ENCODE results near the gene OTP. TPM values are rescaled to one million over a fixed set of nuclear protein-coding genes. Genes with fewer than 3 reads are reported as not detected.

The OTP gene
- total and polyA plus RNA-seq, 10 of the 15 experiments (the other 5 are each of a cell fraction or from before 2014, with no cell fraction given) = 0.31 to 8.8 (median 2.4) TPM

DNA sequence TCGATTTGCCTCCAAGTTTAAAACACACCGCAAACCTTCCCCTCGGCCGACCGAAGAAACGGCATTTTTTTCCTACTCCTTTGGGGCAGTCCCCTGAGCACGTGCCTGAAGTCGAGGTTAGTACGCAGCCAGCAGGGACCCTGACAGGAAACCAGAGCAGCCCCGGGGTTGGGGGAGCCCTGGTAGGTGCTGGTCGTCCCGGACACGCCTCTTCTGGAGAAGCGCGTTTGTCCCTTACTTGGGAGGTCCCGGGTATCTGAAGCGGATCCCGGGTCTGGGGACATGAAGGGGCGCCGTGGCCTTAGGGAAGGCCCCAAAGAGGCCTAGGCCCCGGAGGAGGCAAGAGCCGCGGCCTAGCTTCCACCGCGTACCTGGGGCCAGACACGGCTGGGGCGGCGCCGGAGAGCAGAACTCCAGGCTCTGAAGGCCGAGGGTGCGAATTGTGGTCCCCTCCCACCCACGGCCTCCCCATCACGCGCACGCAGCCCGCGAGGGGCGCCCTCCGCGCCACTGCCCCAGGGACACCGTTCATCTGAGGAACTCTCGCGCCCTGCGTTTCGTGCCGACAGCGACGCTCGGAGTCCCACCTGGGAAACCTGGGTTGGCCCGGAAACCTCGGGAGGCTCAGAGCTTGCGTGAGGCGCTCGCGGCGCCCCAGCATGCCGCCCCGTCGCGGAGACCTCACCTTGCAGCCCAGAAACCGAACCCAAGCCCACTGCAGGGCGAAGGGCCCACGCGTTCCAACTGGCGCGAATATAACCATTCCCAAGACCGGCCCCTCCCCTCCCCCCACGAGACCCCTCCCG is 10.4 kb downstream of the OTP start (continued):
- TF ChIP-seq NRF1 (conservative IDR thresholded peaks at IDR 0.05; ENCODE audit: low read depth, low read length) = no peak
- no peak for TF ChIP-seq HDAC2 (IDR thresholded peaks at IDR 0.05)
- TF ChIP-seq KAT2A (conservative IDR thresholded peaks at IDR 0.05; ENCODE audit: control insufficient read depth, low read depth, low read length) = no peak
- no peak for TF ChIP-seq YY1 (IDR thresholded peaks at IDR 0.05; ENCODE audit: low read depth, low read length)
- TF ChIP-seq, protein P1, sequence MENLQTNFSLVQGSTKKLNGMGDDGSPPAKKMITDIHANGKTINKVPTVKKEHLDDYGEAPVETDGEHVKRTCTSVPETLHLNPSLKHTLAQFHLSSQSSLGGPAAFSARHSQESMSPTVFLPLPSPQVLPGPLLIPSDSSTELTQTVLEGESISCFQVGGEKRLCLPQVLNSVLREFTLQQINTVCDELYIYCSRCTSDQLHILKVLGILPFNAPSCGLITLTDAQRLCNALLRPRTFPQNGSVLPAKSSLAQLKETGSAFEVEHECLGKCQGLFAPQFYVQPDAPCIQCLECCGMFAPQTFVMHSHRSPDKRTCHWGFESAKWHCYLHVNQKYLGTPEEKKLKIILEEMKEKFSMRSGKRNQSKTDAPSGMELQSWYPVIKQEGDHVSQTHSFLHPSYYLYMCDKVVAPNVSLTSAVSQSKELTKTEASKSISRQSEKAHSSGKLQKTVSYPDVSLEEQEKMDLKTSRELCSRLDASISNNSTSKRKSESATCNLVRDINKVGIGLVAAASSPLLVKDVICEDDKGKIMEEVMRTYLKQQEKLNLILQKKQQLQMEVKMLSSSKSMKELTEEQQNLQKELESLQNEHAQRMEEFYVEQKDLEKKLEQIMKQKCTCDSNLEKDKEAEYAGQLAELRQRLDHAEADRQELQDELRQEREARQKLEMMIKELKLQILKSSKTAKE (IDR thresholded peaks at IDR 0.05; ENCODE audit: low read depth, poor library complexity, severe bottlenecking) = no peak
- TF ChIP-seq, protein P2, sequence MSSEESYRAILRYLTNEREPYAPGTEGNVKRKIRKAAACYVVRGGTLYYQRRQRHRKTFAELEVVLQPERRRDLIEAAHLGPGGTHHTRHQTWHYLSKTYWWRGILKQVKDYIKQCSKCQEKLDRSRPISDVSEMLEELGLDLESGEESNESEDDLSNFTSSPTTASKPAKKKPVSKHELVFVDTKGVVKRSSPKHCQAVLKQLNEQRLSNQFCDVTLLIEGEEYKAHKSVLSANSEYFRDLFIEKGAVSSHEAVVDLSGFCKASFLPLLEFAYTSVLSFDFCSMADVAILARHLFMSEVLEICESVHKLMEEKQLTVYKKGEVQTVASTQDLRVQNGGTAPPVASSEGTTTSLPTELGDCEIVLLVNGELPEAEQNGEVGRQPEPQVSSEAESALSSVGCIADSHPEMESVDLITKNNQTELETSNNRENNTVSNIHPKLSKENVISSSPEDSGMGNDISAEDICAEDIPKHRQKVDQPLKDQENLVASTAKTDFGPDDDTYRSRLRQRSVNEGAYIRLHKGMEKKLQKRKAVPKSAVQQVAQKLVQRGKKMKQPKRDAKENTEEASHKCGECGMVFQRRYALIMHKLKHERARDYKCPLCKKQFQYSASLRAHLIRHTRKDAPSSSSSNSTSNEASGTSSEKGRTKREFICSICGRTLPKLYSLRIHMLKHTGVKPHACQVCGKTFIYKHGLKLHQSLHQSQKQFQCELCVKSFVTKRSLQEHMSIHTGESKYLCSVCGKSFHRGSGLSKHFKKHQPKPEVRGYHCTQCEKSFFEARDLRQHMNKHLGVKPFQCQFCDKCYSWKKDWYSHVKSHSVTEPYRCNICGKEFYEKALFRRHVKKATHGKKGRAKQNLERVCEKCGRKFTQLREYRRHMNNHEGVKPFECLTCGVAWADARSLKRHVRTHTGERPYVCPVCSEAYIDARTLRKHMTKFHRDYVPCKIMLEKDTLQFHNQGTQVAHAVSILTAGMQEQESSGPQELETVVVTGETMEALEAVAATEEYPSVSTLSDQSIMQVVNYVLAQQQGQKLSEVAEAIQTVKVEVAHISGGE (CRISPR knock-in tag; IDR thresholded peaks at IDR 0.05) = no peak
- TF ChIP-seq, protein P3, sequence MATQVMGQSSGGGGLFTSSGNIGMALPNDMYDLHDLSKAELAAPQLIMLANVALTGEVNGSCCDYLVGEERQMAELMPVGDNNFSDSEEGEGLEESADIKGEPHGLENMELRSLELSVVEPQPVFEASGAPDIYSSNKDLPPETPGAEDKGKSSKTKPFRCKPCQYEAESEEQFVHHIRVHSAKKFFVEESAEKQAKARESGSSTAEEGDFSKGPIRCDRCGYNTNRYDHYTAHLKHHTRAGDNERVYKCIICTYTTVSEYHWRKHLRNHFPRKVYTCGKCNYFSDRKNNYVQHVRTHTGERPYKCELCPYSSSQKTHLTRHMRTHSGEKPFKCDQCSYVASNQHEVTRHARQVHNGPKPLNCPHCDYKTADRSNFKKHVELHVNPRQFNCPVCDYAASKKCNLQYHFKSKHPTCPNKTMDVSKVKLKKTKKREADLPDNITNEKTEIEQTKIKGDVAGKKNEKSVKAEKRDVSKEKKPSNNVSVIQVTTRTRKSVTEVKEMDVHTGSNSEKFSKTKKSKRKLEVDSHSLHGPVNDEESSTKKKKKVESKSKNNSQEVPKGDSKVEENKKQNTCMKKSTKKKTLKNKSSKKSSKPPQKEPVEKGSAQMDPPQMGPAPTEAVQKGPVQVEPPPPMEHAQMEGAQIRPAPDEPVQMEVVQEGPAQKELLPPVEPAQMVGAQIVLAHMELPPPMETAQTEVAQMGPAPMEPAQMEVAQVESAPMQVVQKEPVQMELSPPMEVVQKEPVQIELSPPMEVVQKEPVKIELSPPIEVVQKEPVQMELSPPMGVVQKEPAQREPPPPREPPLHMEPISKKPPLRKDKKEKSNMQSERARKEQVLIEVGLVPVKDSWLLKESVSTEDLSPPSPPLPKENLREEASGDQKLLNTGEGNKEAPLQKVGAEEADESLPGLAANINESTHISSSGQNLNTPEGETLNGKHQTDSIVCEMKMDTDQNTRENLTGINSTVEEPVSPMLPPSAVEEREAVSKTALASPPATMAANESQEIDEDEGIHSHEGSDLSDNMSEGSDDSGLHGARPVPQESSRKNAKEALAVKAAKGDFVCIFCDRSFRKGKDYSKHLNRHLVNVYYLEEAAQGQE (IDR thresholded peaks at IDR 0.05; ENCODE audit: low read depth, low read length) = no peak
- no peak for TF ChIP-seq BHLHE40 (IDR thresholded peaks at IDR 0.05; ENCODE audit: borderline replicate concordance in 1 of 2, low read depth in 2 of 2, low read length in 1 of 2)
